ENCODE results near the gene GLT6D1.

The GLT6D1 gene

DNA sequence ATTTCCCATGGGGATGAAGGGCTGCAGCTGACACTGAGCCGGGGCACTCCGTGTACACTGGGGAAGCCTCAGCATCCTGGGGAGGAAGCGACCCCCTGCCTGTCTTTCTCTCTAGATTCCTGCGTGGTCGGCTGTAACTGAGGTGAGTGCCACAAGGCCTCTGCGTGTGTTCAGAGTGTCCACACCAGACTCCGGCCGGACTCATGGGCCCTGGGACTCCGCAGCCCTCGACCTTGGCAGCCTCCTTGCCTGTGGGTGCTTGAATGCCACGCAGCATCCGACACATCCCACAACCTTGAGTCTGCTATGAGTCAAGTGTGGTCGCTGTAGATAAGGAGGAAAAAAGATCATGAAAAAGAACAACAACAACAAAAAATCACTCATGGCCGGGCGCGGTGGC lies 54.4 kb downstream of the GLT6D1 start:
- DNase-seq (ENCODE audit: low read depth), result no peak
- TF ChIP-seq, protein P1, sequence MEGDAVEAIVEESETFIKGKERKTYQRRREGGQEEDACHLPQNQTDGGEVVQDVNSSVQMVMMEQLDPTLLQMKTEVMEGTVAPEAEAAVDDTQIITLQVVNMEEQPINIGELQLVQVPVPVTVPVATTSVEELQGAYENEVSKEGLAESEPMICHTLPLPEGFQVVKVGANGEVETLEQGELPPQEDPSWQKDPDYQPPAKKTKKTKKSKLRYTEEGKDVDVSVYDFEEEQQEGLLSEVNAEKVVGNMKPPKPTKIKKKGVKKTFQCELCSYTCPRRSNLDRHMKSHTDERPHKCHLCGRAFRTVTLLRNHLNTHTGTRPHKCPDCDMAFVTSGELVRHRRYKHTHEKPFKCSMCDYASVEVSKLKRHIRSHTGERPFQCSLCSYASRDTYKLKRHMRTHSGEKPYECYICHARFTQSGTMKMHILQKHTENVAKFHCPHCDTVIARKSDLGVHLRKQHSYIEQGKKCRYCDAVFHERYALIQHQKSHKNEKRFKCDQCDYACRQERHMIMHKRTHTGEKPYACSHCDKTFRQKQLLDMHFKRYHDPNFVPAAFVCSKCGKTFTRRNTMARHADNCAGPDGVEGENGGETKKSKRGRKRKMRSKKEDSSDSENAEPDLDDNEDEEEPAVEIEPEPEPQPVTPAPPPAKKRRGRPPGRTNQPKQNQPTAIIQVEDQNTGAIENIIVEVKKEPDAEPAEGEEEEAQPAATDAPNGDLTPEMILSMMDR (IDR thresholded peaks at IDR 0.05; ENCODE audit: control insufficient read depth, extremely low read depth, insufficient read depth), result no peak

DNA sequence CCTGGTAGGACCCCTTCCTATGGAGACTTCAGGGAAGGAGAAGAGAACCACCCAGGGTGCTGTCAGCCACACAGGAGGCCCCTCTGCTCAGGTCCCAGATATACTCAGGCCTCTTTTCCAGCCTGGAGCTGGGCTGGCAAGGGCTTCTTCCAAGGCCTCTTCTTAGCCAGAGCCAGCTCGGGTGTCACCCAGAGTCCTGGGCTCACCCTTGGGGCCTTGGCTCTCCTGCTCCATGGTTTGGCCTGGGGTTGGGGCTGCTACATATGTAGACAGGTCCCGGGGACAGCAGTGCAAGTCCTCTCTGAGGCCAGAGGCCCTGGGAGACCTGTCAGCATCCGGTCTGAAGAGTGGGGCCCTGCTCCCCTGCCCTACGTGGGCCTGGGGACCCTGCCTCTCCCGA lies 55.0 kb downstream of the GLT6D1 start:
- no peak overlapping the region for H3K4me3 ChIP-seq (ENCODE audit: low read depth, low read length)

More for the DNA sequence above, 54.4 kb downstream of the GLT6D1 start:
- no peak overlapping the region for H3K4me3 ChIP-seq (ENCODE audit: low read depth, low read length)

DNA sequence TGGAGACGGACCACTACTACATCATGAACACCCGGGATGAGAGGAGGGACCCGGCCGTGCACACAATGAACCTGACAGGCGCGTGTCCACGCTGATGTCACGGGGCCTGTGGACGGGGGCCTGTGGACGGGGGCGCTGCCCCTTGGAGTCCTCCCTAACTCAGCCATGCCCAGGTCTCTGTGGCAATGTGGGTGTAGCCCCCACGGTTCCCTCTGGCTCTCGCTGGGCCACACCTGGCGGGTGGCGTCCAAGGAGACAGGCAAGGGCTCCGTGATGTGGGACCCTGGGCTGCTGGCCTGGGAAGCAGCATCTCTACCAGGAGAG lies 55.7 kb downstream of the GLT6D1 start:
- TF ChIP-seq, protein P1 (IDR thresholded peaks at IDR 0.05; ENCODE audit: control insufficient read depth, extremely low read depth, insufficient read depth), result no peak
- no peak overlapping the region for H3K4me3 ChIP-seq (ENCODE audit: low read depth, low read length)
- DNase-seq (ENCODE audit: low read depth), result no peak

More for the DNA sequence above, 55.0 kb downstream of the GLT6D1 start:
- no peak for DNase-seq (ENCODE audit: low read depth)
- TF ChIP-seq, protein P1 (IDR thresholded peaks at IDR 0.05; ENCODE audit: control insufficient read depth, extremely low read depth, insufficient read depth), result no peak

DNA sequence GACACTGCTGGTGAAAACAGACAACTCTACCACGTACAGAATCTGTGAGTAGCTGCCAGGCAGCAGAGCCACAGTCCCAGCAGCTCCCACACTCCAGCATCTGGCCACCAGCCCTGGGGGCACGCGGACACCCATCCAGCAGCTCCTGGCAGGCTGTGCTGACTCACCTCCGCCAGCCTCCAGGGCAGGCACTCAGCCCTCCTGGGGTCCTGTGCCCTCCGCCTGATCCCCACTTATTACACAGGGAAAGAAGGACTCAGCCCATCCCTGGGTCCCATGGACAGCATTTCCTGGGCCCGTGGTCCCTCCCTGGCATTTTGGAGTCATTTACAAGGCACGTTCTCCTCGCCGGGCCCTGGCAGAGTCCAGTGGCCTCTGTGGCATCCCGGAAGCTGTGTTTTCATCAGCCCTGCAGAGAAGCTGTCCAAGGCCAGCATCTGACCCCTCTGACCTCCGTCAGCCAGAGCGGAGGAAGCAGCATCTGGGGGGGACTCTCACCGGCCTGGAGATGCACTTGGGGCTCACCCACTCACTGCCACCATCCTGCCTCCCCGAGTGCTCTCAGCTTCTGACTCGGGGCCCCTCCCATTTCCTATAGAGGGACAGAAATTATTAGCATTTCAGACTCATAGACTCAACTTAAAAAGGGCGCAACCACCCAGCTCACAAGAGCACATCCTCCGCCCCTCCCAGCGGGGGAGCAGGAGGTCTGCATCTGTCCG lies 56.2 kb downstream of the GLT6D1 start:
- TF ChIP-seq, protein P1 (IDR thresholded peaks at IDR 0.05; ENCODE audit: control insufficient read depth, extremely low read depth, insufficient read depth), result no peak
- no peak for DNase-seq (ENCODE audit: low read depth)
- H3K4me3 ChIP-seq (ENCODE audit: low read depth, low read length), result no peak overlapping the region

DNA sequence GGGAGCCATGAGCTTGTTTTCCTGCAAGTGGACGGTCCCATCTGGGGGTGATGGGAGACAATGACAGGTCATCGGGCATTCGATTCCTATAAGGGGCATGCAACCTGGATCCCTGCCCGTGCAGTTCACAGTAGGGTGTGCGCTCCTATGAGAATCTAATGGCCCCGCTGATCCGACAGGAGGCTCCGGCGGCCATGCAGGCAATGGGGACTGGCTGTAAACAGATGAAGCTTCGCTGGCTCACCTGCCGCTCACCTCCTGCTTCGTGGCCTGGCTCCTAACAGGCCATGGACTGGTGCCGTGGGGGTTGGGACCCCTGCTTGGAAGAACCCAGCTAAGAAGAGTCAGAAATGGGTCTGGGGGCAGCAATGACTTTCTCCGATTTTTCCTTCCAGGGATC lies 56.8 kb downstream of the GLT6D1 start:
- TF ChIP-seq, protein P1 (IDR thresholded peaks at IDR 0.05; ENCODE audit: control insufficient read depth, extremely low read depth, insufficient read depth), result no peak
- DNase-seq (ENCODE audit: low read depth), result no peak
- no peak overlapping the region for H3K4me3 ChIP-seq (ENCODE audit: low read depth, low read length)

DNA sequence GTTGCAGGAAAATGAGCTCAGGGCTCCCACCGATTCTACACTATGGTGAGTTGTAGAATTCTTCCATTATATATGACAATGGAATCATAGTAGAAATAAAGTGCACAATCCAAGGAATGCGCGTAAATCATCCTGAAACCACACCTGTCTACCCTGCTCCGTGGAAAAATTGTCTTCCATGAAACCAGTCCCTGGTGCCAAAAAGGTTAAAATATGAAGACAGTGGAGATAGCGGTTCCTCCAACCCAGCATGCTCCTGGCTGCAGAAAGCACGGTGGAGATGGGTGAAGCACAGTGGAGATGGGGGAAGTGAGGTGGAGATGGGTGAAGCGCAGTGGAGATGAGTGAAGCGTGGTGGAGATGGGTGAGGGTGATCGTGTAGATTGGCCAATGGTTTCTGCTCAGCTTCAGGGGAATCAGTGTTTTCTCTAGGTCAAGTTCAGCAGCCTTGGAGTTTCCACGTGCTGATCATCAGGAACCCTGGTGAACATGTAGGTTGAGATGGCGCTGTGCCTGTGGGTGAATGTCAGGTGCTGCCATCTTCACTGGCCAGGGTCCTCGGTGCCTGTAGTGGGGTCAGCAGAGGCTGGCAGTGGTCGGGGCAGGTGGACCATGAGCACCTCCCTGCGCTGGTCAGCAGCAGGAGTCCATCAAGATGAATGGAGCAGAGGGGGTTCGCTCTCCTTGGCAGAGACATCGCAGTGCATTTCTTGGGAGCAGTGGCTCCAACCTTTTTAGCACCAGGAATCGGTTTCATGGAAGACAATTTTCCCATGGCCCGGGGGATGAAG lies 57.5 kb downstream of the GLT6D1 start:
- DNase-seq (ENCODE audit: low read depth), result no peak
- TF ChIP-seq, protein P1 (IDR thresholded peaks at IDR 0.05; ENCODE audit: control insufficient read depth, extremely low read depth, insufficient read depth), result no peak
- no peak overlapping the region for H3K4me3 ChIP-seq (ENCODE audit: low read depth, low read length)
